SU-DHL-6 (cell line): Measurements from ENCODE around the gene HMG20B.
A peak's percentile ranks its signal among the peaks of the same experiment; 100 is the strongest.

Source experiments
- H2AFZ ChIP-seq: fragments of 200-600 bp; sonication (generic); 2 replicates; pipeline ENCODE4 v1.6.1; 2014; ENCODE audit warnings: low read depth, mild to moderate bottlenecking, moderate library complexity, mixed read lengths, antibody characterized with exemption, low read length; ENCODE audit not compliant: severe bottlenecking
- H3F3A ChIP-seq: fragments of 200-600 bp; shearing (Covaris generic); 2 replicates; pipeline ENCODE4 v1.6.0; 2016; ENCODE audit warnings: antibody characterized with exemption, mild to moderate bottlenecking; ENCODE audit not compliant: insufficient read depth
- H3K27ac ChIP-seq: fragments of 200-600 bp; sonication (generic); 2 replicates; pipeline ENCODE4 v1.5.1; 2016; ENCODE audit warnings: low read depth, mild to moderate bottlenecking, low read length, moderate library complexity, mixed read lengths
- H3K27me3 ChIP-seq: fragments of 200-600 bp; sonication (generic), shearing (Covaris generic); 2 replicates; pipeline ENCODE4 v1.6.0; 2014; ENCODE audit warnings: mild to moderate bottlenecking, low read length
- H3K36me3 ChIP-seq: fragments of 200-600 bp; sonication (generic); 2 replicates; pipeline ENCODE4 v1.6.1; 2014; ENCODE audit warnings: mild to moderate bottlenecking, low read length, mixed read lengths
- H3K4me2 ChIP-seq: fragments of 300-600, 200-600 bp; shearing (Covaris generic), sonication (generic); 2 replicates; pipeline ENCODE4 v1.6.0; 2014; ENCODE audit warnings: low read length, low read depth, mild to moderate bottlenecking; ENCODE audit not compliant: poor library complexity, severe bottlenecking
- H3K4me3 ChIP-seq: fragments of 200-600 bp; sonication (generic); 2 replicates; pipeline ENCODE4 v1.5.1; 2014; ENCODE audit warnings: antibody characterized with exemption, low read length, mild to moderate bottlenecking, mixed read lengths; ENCODE audit not compliant: insufficient read depth, poor library complexity, severe bottlenecking
- H3K79me2 ChIP-seq: fragments of 200-600 bp; sonication (generic); 2 replicates; pipeline ENCODE4 v1.6.1; 2014; ENCODE audit warnings: mild to moderate bottlenecking, low read length, moderate library complexity; ENCODE audit not compliant: insufficient read depth
- H3K9ac ChIP-seq: fragments of 200-600 bp; sonication (generic); 2 replicates; pipeline ENCODE4 v1.7.0; 2014; ENCODE audit warnings: mild to moderate bottlenecking, low read length
- H3K9me2 ChIP-seq: fragments of 200-600 bp; sonication (generic); replicated peaks from 2 replicates; pipeline ENCODE4 v1.6.1; 2014; ENCODE audit warnings: low read length; ENCODE audit not compliant: insufficient read depth
- H3K9me3 ChIP-seq: fragments of 200-600 bp; sonication (generic); 2 replicates; pipeline ENCODE4 v1.6.1; 2014; ENCODE audit warnings: low read length, mixed read lengths; ENCODE audit not compliant: insufficient read depth
- H4K20me1 ChIP-seq: fragments of 200-600 bp; sonication (generic); 2 replicates; pipeline ENCODE4 v1.6.1; 2014; ENCODE audit warnings: low read depth, mild to moderate bottlenecking, antibody characterized with exemption, low read length, moderate library complexity, mixed read lengths
- CTCF ChIP-seq: fragments of 200-600 bp; sonication (generic); IDR thresholded peaks from one replicate; pipeline ENCODE4 v1.5.1; 2017; ENCODE audit warnings: antibody characterized with exemption, mild to moderate bottlenecking, low read length, moderate library complexity; ENCODE audit not compliant: insufficient read depth, poor library complexity, severe bottlenecking
- EZH2phosphoT487 ChIP-seq: fragments of 200-600 bp; sonication (generic), shearing (Covaris generic); conservative IDR thresholded peaks from 2 replicates; pipeline ENCODE4 v1.6.1; 2018; ENCODE audit warnings: mild to moderate bottlenecking, antibody characterized with exemption, low read length, moderate library complexity, mixed read lengths

The HMG20B gene

GRCh38 chr19:3572132-3572854 is 451 bp upstream of the HMG20B start:
- Histone ChIP-seq H3K79me2 (no peaks in the 10 kb centered on the region), H3K36me3 (no peaks in the 10 kb centered on the region), H4K20me1 (no peaks in the 10 kb centered on the region), H3K27me3 (no peaks in the 10 kb centered on the region), H3K4me3 (peak overlapping the region; percentile 50), H3K4me2 (peak overlapping the region; percentile 83), H3F3A (no peaks in the 10 kb centered on the region), H3K27ac (no peak overlapping the region), H3K9me2 (no peaks in the 10 kb centered on the region), H3K9ac (peak overlapping the region; percentile 45), H3K9me3 (no peaks in the 10 kb centered on the region), H2AFZ (peak overlapping the region; percentile 71)
- TF ChIP-seq EZH2phosphoT487 (no peak), CTCF (no peak)

GRCh38 chr19:3573162-3573857 is 566 bp downstream of the HMG20B start:
- Histone ChIP-seq H3K9me2 (no peaks in the 10 kb centered on the region), H3K4me2 (peak overlapping the region; percentile 89), H2AFZ (no peak overlapping the region), H3K79me2 (no peaks in the 10 kb centered on the region), H3K9ac (peak overlapping the region; percentile 79), H3K9me3 (no peaks in the 10 kb centered on the region), H3K27me3 (no peaks in the 10 kb centered on the region), H4K20me1 (no peaks in the 10 kb centered on the region), H3K4me3 (peak overlapping the region; percentile 78), H3F3A (no peaks in the 10 kb centered on the region), H3K36me3 (no peaks in the 10 kb centered on the region), H3K27ac (no peak overlapping the region; the same call in 1 of the 2 replicates)
- no peak for TF ChIP-seq EZH2phosphoT487
- no peak for TF ChIP-seq CTCF

GRCh38 chr19:3573858-3574637 is 1.3 kb downstream of the HMG20B start:
- Histone ChIP-seq H4K20me1 (no peaks in the 10 kb centered on the region), H3K27me3 (no peaks in the 10 kb centered on the region), H3K4me3 (peak overlapping the region; percentile 78), H3K4me2 (peak overlapping the region; percentile 89), H3K27ac (no peak overlapping the region), H3K9me3 (no peaks in the 10 kb centered on the region), H2AFZ (no peak overlapping the region), H3K9ac (no peak overlapping the region; the same call in 1 of the 2 replicates), H3K9me2 (no peaks in the 10 kb centered on the region), H3K79me2 (no peaks in the 10 kb centered on the region), H3K36me3 (no peaks in the 10 kb centered on the region), H3F3A (no peaks in the 10 kb centered on the region)
- TF ChIP-seq EZH2phosphoT487 = no peak
- no peak for TF ChIP-seq CTCF
